ENCODE results near the gene CNTN1.

CNTN1 gene

GRCh38 chr12:40864891-40865290, 172.7 kb downstream of the CNTN1 start:
- no peak for DNase-seq

GRCh38 chr12:40870981-40871380, 178.7 kb downstream of the CNTN1 start:
- no peak for DNase-seq

GRCh38 chr12:40874868-40875267, 182.6 kb downstream of the CNTN1 start:
- DNase-seq: no peak

- DNase-seq: no peak
Observed at GRCh38 chr12:40889329-40889728, 197.1 kb downstream of the CNTN1 start.

GRCh38 chr12:40892528-40892927, 200.3 kb downstream of the CNTN1 start:
- no peak for DNase-seq

- DNase-seq: no peak
Observed at GRCh38 chr12:40898505-40898904, 206.3 kb downstream of the CNTN1 start.

GRCh38 chr12:40903040-40903439, 210.8 kb downstream of the CNTN1 start:
- no peak for DNase-seq

GRCh38 chr12:40907115-40907527, 214.9 kb downstream of the CNTN1 start:
- no peak for DNase-seq

- no peak for DNase-seq
Observed at GRCh38 chr12:40911676-40912075, 219.4 kb downstream of the CNTN1 start.

GRCh38 chr12:40915172-40915571, 222.9 kb downstream of the CNTN1 start:
- no peak for DNase-seq

- DNase-seq: no peak
Observed at GRCh38 chr12:40917561-40917960, 225.3 kb downstream of the CNTN1 start.

GRCh38 chr12:40921563-40922163, 229.4 kb downstream of the CNTN1 start:
- DNase-seq: peak; percentile 1

GRCh38 chr12:40937891-40938290, 245.7 kb downstream of the CNTN1 start:
- DNase-seq: no peak

- no peak for DNase-seq
Observed at GRCh38 chr12:40942326-40942725, 250.1 kb downstream of the CNTN1 start.

GRCh38 chr12:40945772-40946171, 253.5 kb downstream of the CNTN1 start:
- no peak for DNase-seq

- peak; percentile 25 for DNase-seq
Observed at GRCh38 chr12:40946612-40947194, 254.5 kb downstream of the CNTN1 start.

GRCh38 chr12:40947797-40948196, 255.6 kb downstream of the CNTN1 start:
- DNase-seq: no peak

- DNase-seq: no peak
Observed at GRCh38 chr12:40953076-40953475, 260.8 kb downstream of the CNTN1 start.

- no peak for DNase-seq
Observed at GRCh38 chr12:40957417-40957816, 265.2 kb downstream of the CNTN1 start.

GRCh38 chr12:40959041-40959440, 266.8 kb downstream of the CNTN1 start:
- DNase-seq: no peak

GRCh38 chr12:40963751-40964150, 271.5 kb downstream of the CNTN1 start:
- DNase-seq: no peak

- no peak for DNase-seq
Observed at GRCh38 chr12:40969796-40970195, 277.6 kb downstream of the CNTN1 start.

GRCh38 chr12:40970320-40970907, 278.2 kb downstream of the CNTN1 start:
- DNase-seq: no peak

GRCh38 chr12:40971911-40972310, 279.7 kb downstream of the CNTN1 start:
- DNase-seq: no peak

- no peak for DNase-seq
Observed at GRCh38 chr12:40976546-40976945, 284.3 kb downstream of the CNTN1 start.

Data from CD4-positive, alpha-beta T cell treated with Interleukin-21 for 1 hour (primary cell).